Natural killer cell (primary cell): ENCODE measurements around the gene PERM1. TPM values are rescaled to one million over a fixed set of nuclear protein-coding genes. Genes with fewer than 3 reads are reported as not detected.

ENCODE experiments used
- ATAC-seq, 3 donors: fragments of 150-1000 bp in 2 of 3; fragments of 200-7000 bp in 1 of 3; cut with Tn5 transposase; 1 replicate in 1 of 3; 2 replicates in 2 of 3; pipeline ENCODE4 v1.10.0; 2021; ENCODE audit warnings: mild to moderate bottlenecking in 2 of 3, moderate library complexity in 2 of 3
- DNase-seq, 2 donors: peaks; one replicate each; pipeline versions ENCODE4 v3.0.0 to v3.0.0-alpha.2; 2013 to 2021; ENCODE audit warnings: mixed read lengths in 1 of 2
- H3K27ac ChIP-seq: one replicate; pipeline ENCODE4 v1.5.1; 2013; ENCODE audit warnings: mild to moderate bottlenecking, low read length
- H3K27me3 ChIP-seq: one replicate; pipeline ENCODE4 v1.6.1; 2013; ENCODE audit warnings: low read length; ENCODE audit not compliant: control insufficient read depth, insufficient read depth
- H3K36me3 ChIP-seq: one replicate; pipeline ENCODE4 v1.6.1; 2013; ENCODE audit warnings: low read length; ENCODE audit not compliant: control insufficient read depth, insufficient read depth
- H3K4me1 ChIP-seq: one replicate; pipeline ENCODE4 v1.6.1; 2013; ENCODE audit warnings: low read length; ENCODE audit not compliant: control insufficient read depth, insufficient read depth
- H3K4me3 ChIP-seq: one replicate; pipeline ENCODE4 v1.5.1; 2013; ENCODE audit warnings: low read length
- H3K9me3 ChIP-seq: one replicate; pipeline ENCODE4 v1.6.1; 2013; ENCODE audit warnings: low read length; ENCODE audit not compliant: control insufficient read depth, insufficient read depth
- H3K27ac Mint-ChIP-seq, 2 donors: one replicate each; pipeline ENCODE4 v1.8.0; 2022; ENCODE audit warnings: mild to moderate bottlenecking in 2 of 2, mixed read lengths in 2 of 2, moderate library complexity in 1 of 2
- H3K27me3 Mint-ChIP-seq, 2 donors: one replicate each; pipeline ENCODE4 v1.8.0; 2022; ENCODE audit warnings: low read depth in 2 of 2, mixed read lengths in 2 of 2
- H3K36me3 Mint-ChIP-seq: one replicate; pipeline ENCODE4 v1.8.0; 2022; ENCODE audit warnings: mixed read lengths
- H3K4me1 Mint-ChIP-seq, 2 donors: one replicate each; pipeline ENCODE4 v1.8.0; 2022; ENCODE audit warnings: mixed read lengths in 2 of 2
- H3K4me3 Mint-ChIP-seq: one replicate; pipeline ENCODE4 v1.8.0; 2022; ENCODE audit warnings: mild to moderate bottlenecking, moderate library complexity, mixed read lengths
- H3K9me3 Mint-ChIP-seq, 2 donors: one replicate each; pipeline ENCODE4 v1.8.0; 2022; ENCODE audit warnings: mixed read lengths in 2 of 2
- CTCF ChIP-seq: fragments of 200-600 bp; IDR thresholded peaks from one replicate; pipeline ENCODE4 v1.8.0; 2022; ENCODE audit warnings: antibody characterized with exemption
- WGBS: methylation state at CpG from one replicate; pipeline ENCODE4 v1.1.7; 2013; ENCODE audit warnings: missing lambda C conversion rate; ENCODE audit not compliant: insufficient coverage; 5-methylcytosine and 5-hydroxymethylcytosine counted together
- intact Hi-C: fragments of 100-400 bp; cut with micrococcal nuclease; formaldehyde crosslinking; loops from one replicate; pipeline ENCODE4 v1.14.2; 2022
- total RNA-seq, 4 donors: library from RNA; stranded (reverse); fragments of 120-200 nt in 1 of 4; gene quantifications; one replicate each; pipeline versions ENCODE4 v1.2.3 to v1.2.4, GENCODE V29; 2013 to 2022

PERM1 gene
- total RNA-seq, 3 donors from 2014 or later (not counting 1 experiment from before 2014, with no cell fraction given) = not detected

- no peak for TF ChIP-seq CTCF
- peaks cover 6 to 9% of the 10 kb centered on the region in 2 donors for H3K4me1 Mint-ChIP-seq
- 79% methylated on average over 8 of the region's 10 CpGs for WGBS
Measured at GRCh38 chr1:927748-928147, 54.1 kb downstream of the PERM1 start.

DNA sequence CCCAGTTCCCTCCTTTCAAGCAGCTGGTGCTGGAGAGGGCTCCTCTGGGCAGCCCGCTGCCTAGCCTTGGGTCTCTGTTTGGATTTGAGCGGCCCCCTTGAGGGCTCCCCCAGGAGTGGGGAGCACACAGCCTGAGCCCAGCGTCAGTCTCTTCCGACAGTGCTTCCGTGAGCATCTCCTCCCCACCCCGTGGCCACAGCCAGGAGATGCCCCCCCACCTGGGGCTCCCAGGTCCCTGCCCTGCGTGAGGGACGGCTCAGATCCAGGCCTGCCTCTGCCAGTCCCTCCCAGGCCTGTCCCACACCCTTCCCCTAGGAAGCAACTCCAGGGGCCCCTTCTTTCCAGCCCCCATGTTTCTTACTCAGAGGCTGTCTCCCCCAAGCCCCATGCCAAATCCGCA is 54.7 kb downstream of the PERM1 start:
- Mint-ChIP-seq H3K36me3 (no peaks in the 10 kb centered on the region), H3K4me3 (no peak overlapping the region), H3K27me3 (peaks cover 13 to 28% of the 10 kb centered on the region in 2 donors), H3K4me1 (peaks cover 6 to 9% of the 10 kb centered on the region in 2 donors), H3K9me3 (no peaks in the 10 kb centered on the region), H3K27ac (no peak overlapping the region)
- Histone ChIP-seq H3K36me3 (no peaks in the 10 kb centered on the region), H3K27ac (no peak overlapping the region), H3K27me3 (peaks cover 23% of the 10 kb centered on the region), H3K4me1 (peaks cover 27% of the 10 kb centered on the region), H3K9me3 (no peaks in the 10 kb centered on the region), H3K4me3 (no peak overlapping the region)
- ATAC-seq (no peak), DNase-seq (no peak)
- TF ChIP-seq CTCF = no peak
- intact Hi-C loops = no loop called here
- 81% methylated on average over 9 of the region's 9 CpGs for WGBS

More at GRCh38 chr1:927748-928147, 54.1 kb downstream of the PERM1 start:
- Mint-ChIP-seq H3K9me3 (no peaks in the 10 kb centered on the region), H3K27ac (no peak overlapping the region), H3K36me3 (no peaks in the 10 kb centered on the region), H3K27me3 (peaks cover 13 to 27% of the 10 kb centered on the region in 2 donors), H3K4me3 (no peak overlapping the region)
- Histone ChIP-seq H3K27ac (no peak overlapping the region), H3K27me3 (peaks cover 20% of the 10 kb centered on the region), H3K9me3 (no peaks in the 10 kb centered on the region), H3K36me3 (no peaks in the 10 kb centered on the region), H3K4me3 (no peak overlapping the region), H3K4me1 (peaks cover 26% of the 10 kb centered on the region)
- ATAC-seq = no peak
- intact Hi-C loops = no loop called here
- DNase-seq = no peak

- Histone ChIP-seq H3K27ac (no peak overlapping the region), H3K27me3 (peaks cover 34% of the 10 kb centered on the region), H3K4me3 (no peak overlapping the region), H3K36me3 (no peaks in the 10 kb centered on the region), H3K9me3 (no peaks in the 10 kb centered on the region), H3K4me1 (peaks cover 26% of the 10 kb centered on the region)
- no peaks in the 10 kb centered on the region for H3K9me3 Mint-ChIP-seq
- intact Hi-C loops = no loop called here
- peak overlapping the region; percentile 37 for H3K4me3 Mint-ChIP-seq
- ATAC-seq (no peak), DNase-seq (no peak)
- no peak for TF ChIP-seq CTCF
- H3K27ac Mint-ChIP-seq = no peak overlapping the region
- H3K27me3 Mint-ChIP-seq = peaks cover 20 to 31% of the 10 kb centered on the region in 2 donors
- no peaks in the 10 kb centered on the region for H3K36me3 Mint-ChIP-seq
- H3K4me1 Mint-ChIP-seq = peaks cover 0 to 6% of the 10 kb centered on the region in 2 donors
- WGBS = 7% methylated on average over 65 of the region's 65 CpGs
Measured at GRCh38 chr1:925561-926421, 56.1 kb downstream of the PERM1 start.

Other genes with a start within 250 kb of the PERM1 start
- not detected for gene SAMD11, start 58.2 kb downstream of the PERM1 start, total RNA-seq
- gene NOC2L, start 22.8 kb downstream of the PERM1 start, total RNA-seq = 10 to 100 TPM; 61.4 to 66.0 (median 61.8) TPM
- 10 to 100 TPM; 17.8 to 33.5 (median 22.4) TPM for gene KLHL17, start 21.5 kb downstream of the PERM1 start, total RNA-seq
- 1 to 10 TPM; 1.3 to 1.9 (median 1.3) TPM for gene PLEKHN1, start 15.6 kb downstream of the PERM1 start, total RNA-seq
- 10 to 100 TPM; 15.4 to 35.5 (median 28.9) TPM for gene HES4, start 18.0 kb upstream of the PERM1 start, total RNA-seq
- gene ISG15, start 31.4 kb upstream of the PERM1 start, total RNA-seq = 10 to 100 TPM; 17.0 to 56.9 (median 50.2) TPM
- 1 to 10 TPM; 4.1 to 5.0 (median 4.6) TPM for gene AGRN, start 38.0 kb upstream of the PERM1 start, total RNA-seq
- not detected for gene RNF223, start 92.2 kb upstream of the PERM1 start, total RNA-seq
- gene C1orf159, start 134.0 kb upstream of the PERM1 start, total RNA-seq = 10 to 100 TPM; 19.6 to 25.1 (median 21.5) TPM
- gene TTLL10, start 191.8 kb upstream of the PERM1 start, total RNA-seq = 1 to 10 TPM in 2 of 3 donors, under 1 TPM in 1; 0.23 to 1.7 (median 1.7) TPM
- 10 to 100 TPM; 40.3 to 81.9 (median 54.7) TPM for gene TNFRSF18, start 224.5 kb upstream of the PERM1 start, total RNA-seq
- gene TNFRSF4, start 232.1 kb upstream of the PERM1 start, total RNA-seq = 10 to 100 TPM; 14.3 to 26.5 (median 15.7) TPM
- gene SDF4, start 249.9 kb upstream of the PERM1 start, total RNA-seq = 100 to 1,000 TPM; 176 to 211 (median 184) TPM